Astrocyte (in vitro differentiated cells and primary cell): ENCODE results near the gene GPR82. TPM values are rescaled to one million over a fixed set of nuclear protein-coding genes. Genes with fewer than 3 reads are reported as not detected.

Experiments used
- DNase-seq: peaks from one replicate; pipeline ENCODE4 v3.0.0-alpha.2; 2010; ENCODE audit warnings: low read depth
- FAIRE-seq: peaks from 2 replicates; lab custom pipeline; 2011; peaks lifted over from hg19 to GRCh38; lab: Jason Lieb, UNC
- H2AFZ ChIP-seq: 2 replicates; pipeline ENCODE4 v1.6.0; 2012; ENCODE audit warnings: low read depth, low read length, inconsistent platforms
- H3K27ac ChIP-seq: 2 replicates; pipeline ENCODE4 v1.5.1; 2011; ENCODE audit warnings: low read depth, low read length, inconsistent platforms
- H3K27me3 ChIP-seq: 2 replicates; pipeline ENCODE4 v1.6.0; 2011; ENCODE audit warnings: low read length, inconsistent platforms; ENCODE audit not compliant: insufficient read depth
- H3K36me3 ChIP-seq: 2 replicates; pipeline ENCODE4 v1.5.1; 2011; ENCODE audit warnings: low read length, inconsistent platforms; ENCODE audit not compliant: insufficient read depth
- H3K4me1 ChIP-seq: 2 replicates; pipeline ENCODE4 v1.5.1; 2011; ENCODE audit warnings: low read length, inconsistent platforms; ENCODE audit not compliant: insufficient read depth
- H3K4me2 ChIP-seq: 2 replicates; pipeline ENCODE4 v1.6.0; 2012; ENCODE audit warnings: low read length, inconsistent platforms
- H3K4me3 ChIP-seq: 2 replicates; pipeline ENCODE4 v1.5.1; 2011; ENCODE audit warnings: low read depth, mild to moderate bottlenecking, low read length, inconsistent platforms; ENCODE audit not compliant: insufficient read depth
- H3K79me2 ChIP-seq: 2 replicates; pipeline ENCODE4 v1.6.0; 2012; ENCODE audit warnings: mild to moderate bottlenecking, low read length, inconsistent platforms; ENCODE audit not compliant: insufficient read depth
- H3K9ac ChIP-seq: 2 replicates; pipeline ENCODE4 v1.6.0; 2012; ENCODE audit warnings: mild to moderate bottlenecking, low read length, inconsistent platforms
- H3K9me3 ChIP-seq: 2 replicates; pipeline ENCODE4 v1.5.1; 2012; ENCODE audit warnings: low read depth, mild to moderate bottlenecking, low read length, inconsistent platforms; ENCODE audit not compliant: insufficient read depth
- H4K20me1 ChIP-seq: 2 replicates; pipeline ENCODE4 v1.6.0; 2012; ENCODE audit warnings: low read length, inconsistent platforms; ENCODE audit not compliant: insufficient read depth
- H3K27ac Mint-ChIP-seq: one replicate; pipeline ENCODE4 v1.8.0; 2021; ENCODE audit warnings: mild to moderate bottlenecking, mixed read lengths; ENCODE audit not compliant: unreplicated experiment
- H3K27me3 Mint-ChIP-seq: one replicate; pipeline ENCODE4 v1.8.0; 2021; ENCODE audit warnings: low read depth, mixed read lengths; ENCODE audit not compliant: unreplicated experiment
- H3K36me3 Mint-ChIP-seq: one replicate; pipeline ENCODE4 v1.8.0; 2021; ENCODE audit warnings: low read depth, mixed read lengths; ENCODE audit not compliant: unreplicated experiment
- H3K4me1 Mint-ChIP-seq: one replicate; pipeline ENCODE4 v1.8.0; 2021; ENCODE audit warnings: low read depth, mixed read lengths; ENCODE audit not compliant: unreplicated experiment
- H3K4me3 Mint-ChIP-seq: one replicate; pipeline ENCODE4 v1.8.0; 2021; ENCODE audit warnings: mild to moderate bottlenecking, moderate library complexity, mixed read lengths; ENCODE audit not compliant: unreplicated experiment
- H3K9me3 Mint-ChIP-seq: one replicate; pipeline ENCODE4 v1.8.0; 2021; ENCODE audit warnings: mild to moderate bottlenecking, mixed read lengths; ENCODE audit not compliant: unreplicated experiment
- EZH2 ChIP-seq: IDR thresholded peaks from 2 replicates; pipeline ENCODE4 v1.6.1; 2012; ENCODE audit warnings: mild to moderate bottlenecking, low read length, inconsistent platforms; ENCODE audit not compliant: insufficient read depth
- total RNA-seq: library from RNA; stranded (reverse); gene quantifications from 2 replicates; pipeline ENCODE4 v1.2.1, GENCODE V29; 2021
- TF ChIP-seq, protein P1 (sequence below): IDR thresholded peaks from 2 replicates; pipeline ENCODE4 v1.5.1; 2011; ENCODE audit warnings: low read depth, mild to moderate bottlenecking, inconsistent platforms, low read length, moderate library complexity; ENCODE audit not compliant: insufficient read depth

GPR82 gene
- total RNA-seq, 1 donor from 2014 or later, result not detected

DNA sequence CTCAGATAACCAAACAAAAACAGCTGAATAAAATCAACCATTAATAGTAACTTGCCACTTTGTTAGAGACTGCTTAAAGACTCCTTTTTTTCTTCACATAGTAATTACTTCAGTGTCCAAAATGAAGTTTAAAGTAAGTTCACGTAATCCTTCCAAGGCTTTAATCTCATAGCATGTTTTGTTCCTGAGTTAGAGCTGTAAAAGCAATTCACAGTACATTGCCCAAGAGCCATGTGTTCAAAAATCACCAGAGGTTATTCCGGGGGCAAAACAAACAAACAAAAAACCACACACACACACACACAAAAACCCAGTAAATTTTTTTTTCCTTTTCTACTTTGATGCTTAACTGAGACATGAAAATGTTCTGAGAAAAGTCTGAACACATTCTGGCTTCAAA, 6.1 kb downstream of the GPR82 start:
- Histone ChIP-seq H3K4me1 (no peaks in the 10 kb centered on the region), H3K79me2 (no peaks in the 10 kb centered on the region), H3K9ac (no peak overlapping the region), H3K9me3 (no peaks in the 10 kb centered on the region), H4K20me1 (no peaks in the 10 kb centered on the region), H3K4me2 (no peak overlapping the region), H3K4me3 (no peak overlapping the region), H2AFZ (no peak overlapping the region), H3K27ac (no peak overlapping the region), H3K36me3 (no peaks in the 10 kb centered on the region), H3K27me3 (no peaks in the 10 kb centered on the region)
- Mint-ChIP-seq H3K4me3 (no peak overlapping the region), H3K27ac (no peak overlapping the region), H3K4me1 (peaks cover 8% of the 10 kb centered on the region), H3K36me3 (no peaks in the 10 kb centered on the region), H3K9me3 (no peaks in the 10 kb centered on the region), H3K27me3 (no peaks in the 10 kb centered on the region)
- DNase-seq (no peak), FAIRE-seq (peak; percentile 94)
- TF ChIP-seq EZH2, result no peak
- TF ChIP-seq, protein P1, sequence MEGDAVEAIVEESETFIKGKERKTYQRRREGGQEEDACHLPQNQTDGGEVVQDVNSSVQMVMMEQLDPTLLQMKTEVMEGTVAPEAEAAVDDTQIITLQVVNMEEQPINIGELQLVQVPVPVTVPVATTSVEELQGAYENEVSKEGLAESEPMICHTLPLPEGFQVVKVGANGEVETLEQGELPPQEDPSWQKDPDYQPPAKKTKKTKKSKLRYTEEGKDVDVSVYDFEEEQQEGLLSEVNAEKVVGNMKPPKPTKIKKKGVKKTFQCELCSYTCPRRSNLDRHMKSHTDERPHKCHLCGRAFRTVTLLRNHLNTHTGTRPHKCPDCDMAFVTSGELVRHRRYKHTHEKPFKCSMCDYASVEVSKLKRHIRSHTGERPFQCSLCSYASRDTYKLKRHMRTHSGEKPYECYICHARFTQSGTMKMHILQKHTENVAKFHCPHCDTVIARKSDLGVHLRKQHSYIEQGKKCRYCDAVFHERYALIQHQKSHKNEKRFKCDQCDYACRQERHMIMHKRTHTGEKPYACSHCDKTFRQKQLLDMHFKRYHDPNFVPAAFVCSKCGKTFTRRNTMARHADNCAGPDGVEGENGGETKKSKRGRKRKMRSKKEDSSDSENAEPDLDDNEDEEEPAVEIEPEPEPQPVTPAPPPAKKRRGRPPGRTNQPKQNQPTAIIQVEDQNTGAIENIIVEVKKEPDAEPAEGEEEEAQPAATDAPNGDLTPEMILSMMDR, result no peak

DNA sequence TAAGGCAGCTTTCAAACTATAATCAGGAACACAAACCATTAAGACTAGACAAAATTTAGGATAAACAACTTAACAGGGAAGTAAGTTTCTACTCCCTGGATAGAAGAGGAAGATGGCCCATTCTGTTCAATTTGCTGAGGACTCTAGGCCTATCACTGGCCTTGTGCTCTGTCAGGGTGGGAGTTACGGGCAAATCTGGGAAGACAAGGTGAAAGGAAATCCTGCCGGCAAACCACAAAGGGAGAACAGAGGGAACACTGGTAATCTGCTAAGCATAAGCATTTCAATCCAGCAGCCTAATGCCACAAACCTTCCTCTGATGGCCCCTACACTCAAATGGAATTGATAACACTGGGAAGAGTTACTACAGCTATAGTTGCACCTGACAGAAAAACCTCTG, 8.3 kb downstream of the GPR82 start:
- DNase-seq (no peak), FAIRE-seq (peak; percentile 45)
- Histone ChIP-seq H4K20me1 (no peaks in the 10 kb centered on the region), H3K4me2 (no peak overlapping the region), H3K4me3 (no peak overlapping the region), H3K9me3 (no peaks in the 10 kb centered on the region), H3K27ac (no peak overlapping the region), H3K9ac (no peak overlapping the region), H3K36me3 (no peaks in the 10 kb centered on the region), H3K79me2 (no peaks in the 10 kb centered on the region), H3K27me3 (no peaks in the 10 kb centered on the region), H3K4me1 (no peaks in the 10 kb centered on the region), H2AFZ (no peak overlapping the region)
- TF ChIP-seq EZH2, result no peak
- TF ChIP-seq, protein P1, result no peak
- H3K36me3 Mint-ChIP-seq, result no peaks in the 10 kb centered on the region
- peaks cover 8% of the 10 kb centered on the region for H3K4me1 Mint-ChIP-seq
- H3K4me3 Mint-ChIP-seq, result no peak overlapping the region
- H3K27ac Mint-ChIP-seq, result no peak overlapping the region
- H3K9me3 Mint-ChIP-seq, result no peaks in the 10 kb centered on the region
- no peaks in the 10 kb centered on the region for H3K27me3 Mint-ChIP-seq

DNA sequence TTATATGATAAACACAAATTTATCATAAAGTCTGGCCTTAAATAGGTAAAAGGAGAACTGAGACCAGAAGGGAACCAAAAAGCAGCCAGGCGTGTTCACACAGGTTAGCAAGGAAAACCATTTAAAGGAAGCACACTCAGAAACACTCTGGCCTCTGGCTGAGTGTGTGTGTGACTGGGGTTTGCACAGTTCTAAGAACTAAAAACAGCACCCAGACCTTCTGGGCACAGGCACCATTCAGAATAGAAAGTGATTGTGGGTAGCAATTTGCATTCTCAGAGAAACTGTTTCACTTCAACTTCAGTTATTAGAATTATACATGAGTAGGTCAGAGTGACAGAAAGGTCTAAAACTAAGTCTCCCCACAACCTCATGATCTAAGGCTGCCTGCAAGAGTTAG, 10.0 kb downstream of the GPR82 start:
- H3K27me3 Mint-ChIP-seq, result no peaks in the 10 kb centered on the region
- no peaks in the 10 kb centered on the region for H3K9me3 Mint-ChIP-seq
- DNase-seq, result no peak
- H3K79me2 ChIP-seq, result no peaks in the 10 kb centered on the region
- H3K36me3 ChIP-seq, result no peaks in the 10 kb centered on the region
- no peak overlapping the region for H3K27ac ChIP-seq
- H3K9ac ChIP-seq, result no peak overlapping the region
- no peaks in the 10 kb centered on the region for H3K36me3 Mint-ChIP-seq
- peaks cover 8% of the 10 kb centered on the region for H3K4me1 Mint-ChIP-seq
- H2AFZ ChIP-seq, result no peak overlapping the region
- TF ChIP-seq, protein P1, result no peak
- TF ChIP-seq EZH2, result no peak
- no peak overlapping the region for H3K4me3 ChIP-seq
- no peak overlapping the region for H3K27ac Mint-ChIP-seq
- FAIRE-seq, result peak; percentile 49
- H3K4me1 ChIP-seq, result no peaks in the 10 kb centered on the region
- no peaks in the 10 kb centered on the region for H3K9me3 ChIP-seq
- H3K4me2 ChIP-seq, result no peak overlapping the region
- H3K27me3 ChIP-seq, result no peaks in the 10 kb centered on the region
- no peak overlapping the region for H3K4me3 Mint-ChIP-seq
- H4K20me1 ChIP-seq, result no peaks in the 10 kb centered on the region
